Pancreas (tissue), 10 donors: ENCODE results near the gene STEEP1. TPM values are rescaled to one million over a fixed set of nuclear protein-coding genes. Genes with fewer than 3 reads are reported as not detected.

ENCODE experiments used
- ATAC-seq, 4 donors: fragments of 200-7000 bp; cut with Tn5 transposase; one replicate each; pipeline versions ENCODE4 v1.8.0 to v1.9.1; 2020; ENCODE audit warnings: mild to moderate bottlenecking in 4 of 4, moderate library complexity in 4 of 4
- DNase-seq, 6 donors: peaks; one replicate each; pipeline ENCODE4 v3.0.0-alpha.2; 2020
- FAIRE-seq: peaks from 2 replicates; lab custom pipeline; 2012; peaks lifted over from hg19 to GRCh38; lab: Jason Lieb, UNC
- H3K27ac ChIP-seq, 4 donors: fragments of 200-600 bp; sonication (generic); 1 replicate in 3 of 4; 2 replicates in 1 of 4; pipeline versions ENCODE4 v1.5.0 to v1.8.0; 2020
- H3K27me3 ChIP-seq, 4 donors: fragments of 200-600 bp; one replicate each; pipeline ENCODE4 v1.8.0; 2021
- H3K36me3 ChIP-seq, 3 donors: fragments of 200-600 bp; sonication (generic) in 1 of 3; one replicate each; pipeline versions ENCODE4 v1.5.0 to v1.8.0; 2020 to 2021
- H3K4me1 ChIP-seq, 3 donors: fragments of 200-600 bp; one replicate each; pipeline ENCODE4 v1.8.0; 2021
- H3K4me3 ChIP-seq, 4 donors: fragments of 200-600 bp; sonication (generic) in 2 of 4; one replicate each; pipeline versions ENCODE4 v1.5.0 to v1.8.0; 2020 to 2021
- H3K9me3 ChIP-seq, 4 donors: fragments of 200-600 bp; one replicate each; pipeline ENCODE4 v1.8.0; 2021
- CTCF ChIP-seq, 4 donors: fragments of 200-600 bp; sonication (generic) in 3 of 4; IDR thresholded peaks; one replicate each; pipeline versions ENCODE4 v1.5.0 to v1.8.0; 2021; ENCODE audit warnings: antibody characterized with exemption in 4 of 4
- WGBS, 2 donors: extraction: QIAGEN DNeasy Blood & Tissue Kit; methylation state at CpG; one replicate each; pipeline ENCODE4 v1.1.7; 2013; 5-methylcytosine and 5-hydroxymethylcytosine counted together
- intact Hi-C, 3 donors: fragments of 100-400 bp; cut with DNase I; formaldehyde crosslinking; loops; one replicate each; pipeline versions ENCODE4 v1.11.1 to v1.14.2; 2022
- polyA plus RNA-seq, 2 donors: library from polyadenylated mRNA; stranded (reverse); fragments of 200-250 nt; gene quantifications; one replicate each; pipeline ENCODE4 v1.2.3, GENCODE V29; 2013
- total RNA-seq, 6 donors: library from RNA; stranded (reverse); fragmentation: NEBNext Ultra II Directional in 4 of 6; extraction: Animal tissue kit (Norgen Biotek cat#: 25700) in 4 of 6; gene quantifications; one replicate each; pipeline versions ENCODE4 v1.2.1 to v1.2.4, GENCODE V29; 2021 to 2023
- donor health status: healthy with polysubstance abuse.
- donor health status: DM: no; HTN: no; CAD: no; lungs with moderate emphysema.
- donor health status: DM: no; HTN: no; CAD: no.
- donor health status: control.
- donor health status: control.
- donor health status: Bipolar disorder and iron deficiency.
- donor health status: DM: yes; HTN: yes; CAD: no.
- donor health status: DM: no; HTN: no; CAD: no.
- donor health status: DM: no; HTN: no; CAD: no.
- donor health status: DM: yes; HTN: yes; CAD: no.

STEEP1 gene
- total and polyA plus RNA-seq, 8 donors = 5.2 to 15.0 (median 7.7) TPM

GRCh38 chrX:119605464-119606279 is 40.5 kb upstream of the STEEP1 start:
- Histone ChIP-seq H3K9me3 (no peaks in the 10 kb centered on the region), H3K4me3 (peak overlapping the region; percentile 31 to 61 (median 46)), H3K27ac (peak overlapping the region; percentile 28 to 92 (median 74)), H3K36me3 (no peaks in the 10 kb centered on the region), H3K27me3 (no peaks in the 10 kb centered on the region), H3K4me1 (no peaks in the 10 kb centered on the region)
- TF ChIP-seq CTCF (IDR thresholded peaks at IDR 0.05) = no peak
- FAIRE-seq = no peak
- DNase-seq = peak; percentile 13 to 78 (median 42)
- whole genome bisulfite sequencing, 2 donors = 1 to 30% methylated on average over 56 to 68 of the region's 68 CpGs
- intact Hi-C loops = no loop called here
- peak; percentile 65 to 80 (median 74) for ATAC-seq

GRCh38 chrX:119604766-119605463 is 39.7 kb upstream of the STEEP1 start:
- FAIRE-seq = no peak
- Histone ChIP-seq H3K4me3 (peak overlapping the region; percentile 31 to 61 (median 46)), H3K27me3 (no peaks in the 10 kb centered on the region), H3K9me3 (no peaks in the 10 kb centered on the region), H3K27ac (no peak overlapping the region), H3K36me3 (no peaks in the 10 kb centered on the region), H3K4me1 (no peaks in the 10 kb centered on the region)
- no peak for DNase-seq
- intact Hi-C loops = no loop called here
- ATAC-seq = no peak
- TF ChIP-seq CTCF (IDR thresholded peaks at IDR 0.05) = no peak
- 23 to 44% methylated on average over 17 of the region's 17 CpGs for WGBS, 2 donors

GRCh38 chrX:119602701-119603255 is 37.6 kb upstream of the STEEP1 start:
- H3K9me3 ChIP-seq = no peaks in the 10 kb centered on the region
- ATAC-seq (no peak), FAIRE-seq (no peak), DNase-seq (no peak)
- intact Hi-C loops = no loop called here
- no peaks in the 10 kb centered on the region for H3K36me3 ChIP-seq
- no peak overlapping the region for H3K27ac ChIP-seq
- H3K4me1 ChIP-seq = no peaks in the 10 kb centered on the region
- no peaks in the 10 kb centered on the region for H3K27me3 ChIP-seq
- 64 to 83% methylated on average over 9 of the region's 9 CpGs for WGBS, 2 donors
- TF ChIP-seq CTCF (IDR thresholded peaks at IDR 0.05) = no peak
- H3K4me3 ChIP-seq = no peak overlapping the region

- ATAC-seq (no peak), DNase-seq (no peak), FAIRE-seq (no peak)
- Histone ChIP-seq H3K27me3 (no peaks in the 10 kb centered on the region), H3K27ac (no peak overlapping the region), H3K4me1 (no peaks in the 10 kb centered on the region), H3K4me3 (no peak overlapping the region), H3K9me3 (no peaks in the 10 kb centered on the region), H3K36me3 (no peaks in the 10 kb centered on the region)
- 88 to 94% methylated on average over 5 of the region's 5 CpGs for WGBS, 2 donors
- TF ChIP-seq CTCF (IDR thresholded peaks at IDR 0.05) = no peak
- intact Hi-C loops = no loop called here
These were observed 24.6 kb upstream of the STEEP1 start for GRCh38 chrX:119589810-119590209.
